ENCODE results near the gene HNF4A. TPM values are rescaled to one million over a fixed set of nuclear protein-coding genes. Genes with fewer than 3 reads are reported as not detected.
"Not testable (repeated sequence)": the region's sequence is repeated elsewhere in the genome, so short reads cannot be mapped to it uniquely, and the experiment has no call there.

The HNF4A gene
- total RNA-seq = not detected

DNA sequence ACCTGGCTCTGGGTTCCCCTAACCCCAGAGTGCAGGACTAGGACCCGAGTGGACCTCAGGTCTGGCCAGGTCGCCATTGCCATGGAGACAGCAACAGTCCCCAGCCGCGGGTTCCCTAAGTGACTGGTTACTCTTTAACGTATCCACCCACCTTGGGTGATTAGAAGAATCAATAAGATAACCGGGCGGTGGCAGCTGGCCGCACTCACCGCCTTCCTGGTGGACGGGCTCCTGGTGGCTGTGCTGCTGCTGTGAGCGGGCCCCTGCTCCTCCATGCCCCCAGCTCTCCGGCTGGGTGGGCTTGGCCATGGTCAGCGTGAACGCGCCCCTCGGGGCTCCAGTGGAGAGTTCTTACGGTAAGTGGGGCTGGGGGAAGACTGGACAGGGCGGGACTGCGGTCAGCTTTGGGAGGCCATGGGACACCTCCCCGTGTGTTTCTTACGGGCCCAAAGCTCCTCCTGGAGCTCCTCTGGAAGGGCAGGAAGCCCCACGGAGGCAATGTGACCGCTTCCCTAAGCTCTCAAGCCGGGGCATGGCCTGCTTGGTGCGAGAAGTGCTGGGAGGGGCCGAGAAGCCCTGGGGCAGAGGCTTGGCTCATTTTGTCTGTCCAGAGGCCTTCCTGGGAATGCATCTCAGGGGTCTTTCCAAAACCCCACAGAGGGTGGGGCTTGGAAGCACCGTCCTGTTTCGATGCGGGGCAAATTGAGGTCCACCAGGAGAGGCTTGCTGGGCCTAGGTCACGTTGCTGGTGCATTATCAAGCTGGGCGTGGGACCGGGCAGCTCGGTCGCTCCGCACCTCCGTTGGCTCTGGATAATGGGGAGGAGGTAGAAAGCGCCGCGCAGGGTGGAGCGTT lies at the start of gene HNF4A:
HNF4A (plus strand) TSS at position 202 of the 855 bp plus-strand sequence; CDS start at position 308, 106 bp downstream.
- no peak for DNase-seq

DNA sequence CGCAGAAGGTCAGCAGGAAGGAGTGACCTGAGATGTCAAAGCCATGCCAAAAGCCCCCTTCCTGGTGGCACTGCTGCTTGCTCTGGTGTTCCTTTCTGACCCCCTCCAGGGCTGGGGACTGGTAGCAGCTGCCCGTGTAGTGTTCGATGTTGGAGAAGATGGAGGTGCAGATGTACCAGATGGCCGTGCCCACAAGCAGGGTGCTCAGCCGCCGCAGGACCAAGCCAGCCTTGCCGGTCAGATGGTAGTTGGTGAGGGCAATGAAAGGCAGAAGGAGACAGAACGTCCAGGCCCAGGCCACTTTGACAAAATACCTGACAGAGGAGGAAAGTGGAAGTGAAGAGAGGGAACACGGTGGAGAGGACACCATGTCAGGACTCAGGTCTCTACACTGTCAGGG lies 48.6 kb upstream of the HNF4A start:
- no peak for DNase-seq

DNA sequence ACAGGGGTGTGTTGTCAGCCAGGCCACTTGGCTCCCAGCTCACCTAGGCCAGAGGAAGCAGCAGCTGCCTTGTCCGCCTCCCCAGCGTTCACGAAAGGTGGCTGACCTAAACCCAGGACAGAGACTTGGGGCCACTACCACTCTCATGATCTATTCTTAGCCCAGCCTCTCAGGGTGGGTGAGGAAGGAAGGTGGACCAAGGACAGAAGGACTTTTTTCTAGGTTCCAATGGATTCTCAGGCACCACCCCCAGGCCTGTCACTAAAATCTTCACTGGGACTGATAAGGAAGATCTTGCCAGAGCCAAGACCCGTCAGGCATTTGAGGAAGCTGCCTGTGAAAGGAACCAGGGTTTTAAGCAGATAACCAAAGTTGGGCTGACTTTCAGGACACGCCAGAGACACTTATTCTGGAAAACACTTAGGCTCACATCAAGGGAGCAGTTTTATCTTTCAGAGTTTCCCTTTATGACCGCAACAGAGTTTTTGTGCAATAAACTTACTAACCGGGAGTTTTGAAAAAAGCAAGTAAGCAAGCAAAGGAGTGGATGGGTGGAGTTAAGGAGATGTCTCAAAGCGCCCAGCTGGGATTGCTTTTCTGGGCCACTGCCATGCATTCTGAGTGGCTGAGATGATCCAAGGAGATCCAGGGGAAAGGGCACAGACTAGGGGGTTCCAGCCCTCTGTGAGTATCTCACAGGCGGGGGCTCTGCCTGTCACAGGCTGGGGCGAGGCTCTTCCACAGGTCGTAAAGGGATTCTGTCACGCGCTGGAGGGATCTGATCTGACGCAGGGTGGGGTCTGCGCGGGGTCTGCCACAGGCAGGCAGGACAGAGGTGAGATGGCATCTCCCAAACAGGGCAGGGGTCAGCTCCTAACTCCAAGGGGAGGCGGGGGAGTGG lies 45.5 kb upstream of the HNF4A start:
- DNase-seq = no peak

DNA sequence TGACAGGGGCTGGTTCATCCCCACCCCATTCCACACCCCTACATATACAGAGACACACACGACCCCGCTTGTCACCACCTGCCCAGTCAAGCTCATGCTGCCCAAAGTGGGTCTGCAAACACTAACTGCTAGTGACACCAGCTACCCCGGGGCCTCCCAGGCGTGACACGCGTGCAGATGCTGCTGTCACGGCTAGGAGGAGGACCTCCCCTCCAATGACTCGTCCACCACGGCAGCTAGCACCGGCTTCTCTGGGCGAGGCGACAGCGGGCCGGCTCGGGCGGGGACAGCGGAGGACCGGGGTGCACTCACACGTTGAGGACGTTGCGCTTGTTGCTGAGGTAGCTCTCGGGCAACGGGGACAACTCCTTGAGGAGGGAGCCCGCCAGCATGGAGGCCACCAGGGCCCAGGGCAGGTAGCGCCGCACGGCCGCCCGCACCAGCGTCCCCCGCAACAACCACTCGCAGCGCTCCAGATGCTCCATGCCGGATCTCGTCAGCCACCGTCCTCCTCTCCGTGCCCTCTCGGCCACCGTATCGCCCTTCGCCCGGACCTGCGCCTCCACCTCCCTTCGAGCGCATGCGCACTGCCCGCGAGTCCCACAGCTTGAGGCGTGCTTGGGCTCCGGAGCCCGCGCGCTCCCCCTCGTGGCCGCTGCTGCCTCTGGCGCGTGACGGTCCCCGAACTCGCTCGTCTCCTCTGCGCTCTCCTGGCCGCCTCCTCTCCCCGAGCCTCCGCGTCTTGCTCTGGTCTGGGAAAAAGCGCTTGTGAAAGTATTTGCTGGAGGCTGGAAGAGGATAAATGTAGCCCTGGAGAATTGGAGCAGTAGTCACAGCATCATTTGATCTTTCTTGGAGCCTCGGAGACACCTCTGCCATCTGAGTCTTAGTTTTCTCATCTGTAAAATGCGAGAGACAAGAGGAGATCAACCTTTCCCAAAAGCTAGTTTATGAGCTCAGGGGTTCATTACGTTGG lies 44.5 kb upstream of the HNF4A start, which contains the start of gene FITM2:
FITM2 (minus strand) TSS at position 539 of the 976 bp plus-strand sequence; CDS start at position 485, 54 bp downstream.
- peak; percentile 99 for DNase-seq

DNA sequence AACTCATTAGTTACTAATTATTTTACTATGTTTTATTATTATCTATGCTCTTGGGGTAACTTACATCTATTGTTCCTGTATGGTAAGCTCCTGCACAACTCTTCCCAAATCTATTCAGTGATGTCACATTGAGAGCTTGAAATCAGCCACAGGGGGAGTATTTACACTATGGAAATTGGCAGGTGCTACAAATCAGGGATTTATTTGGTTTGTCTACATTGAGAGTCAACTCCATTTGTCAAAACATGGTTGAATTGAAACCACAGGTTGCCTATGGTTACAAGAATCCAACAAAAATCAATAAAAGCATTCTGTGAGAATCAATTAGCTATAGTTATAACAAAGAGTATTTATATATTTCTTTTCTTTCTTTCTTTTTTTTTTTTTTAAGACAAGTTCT lies 40.6 kb upstream of the HNF4A start:
- no peak for DNase-seq

DNA sequence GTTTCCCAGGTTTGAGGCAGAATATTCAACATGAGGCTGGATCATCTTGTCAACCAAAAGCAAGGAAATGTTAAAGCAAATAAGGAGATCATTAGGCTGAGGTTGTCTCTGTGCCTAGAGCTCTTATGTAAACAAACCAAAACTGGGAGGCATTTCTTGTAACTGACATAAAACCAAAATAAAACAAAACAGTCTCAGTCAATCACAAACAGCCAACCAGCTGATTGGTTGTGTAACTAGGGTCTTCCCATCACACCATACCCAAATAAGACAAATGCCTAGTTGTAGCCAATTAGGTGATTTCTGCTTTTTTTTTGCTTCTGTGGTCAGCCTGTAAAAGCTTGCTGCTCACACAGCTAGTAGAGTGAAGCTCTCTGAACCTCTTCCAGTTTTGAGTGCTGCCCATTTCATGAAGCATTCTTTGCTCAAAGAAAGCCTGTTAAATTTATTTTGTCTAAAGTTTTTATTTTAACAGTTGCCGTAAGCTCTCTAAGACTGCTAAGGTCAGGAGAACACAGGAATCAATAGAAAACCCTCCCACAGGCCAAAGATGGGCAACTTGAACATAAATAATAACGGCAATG lies 35.6 kb upstream of the HNF4A start:
- no peak for DNase-seq

DNA sequence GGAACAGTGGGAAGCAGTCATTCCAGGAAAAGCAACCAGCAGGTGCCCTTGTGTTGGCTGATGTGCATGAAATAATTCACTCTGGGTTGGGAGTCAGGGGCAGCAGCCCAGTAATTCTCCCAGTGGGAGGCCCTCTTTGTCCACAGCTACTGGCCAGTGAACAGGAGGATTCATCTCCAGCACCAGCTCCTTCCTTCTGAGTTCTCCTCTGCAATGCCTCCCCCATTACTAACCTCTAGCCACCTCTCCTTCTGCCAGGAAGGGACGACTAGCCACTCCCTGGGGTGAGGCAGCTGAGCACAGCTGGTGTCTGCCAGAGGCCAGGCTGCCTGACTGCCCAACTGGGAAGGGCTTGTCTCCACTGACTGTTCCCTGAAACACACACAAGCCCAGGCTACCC lies 31.2 kb upstream of the HNF4A start:
- DNase-seq = no peak

DNA sequence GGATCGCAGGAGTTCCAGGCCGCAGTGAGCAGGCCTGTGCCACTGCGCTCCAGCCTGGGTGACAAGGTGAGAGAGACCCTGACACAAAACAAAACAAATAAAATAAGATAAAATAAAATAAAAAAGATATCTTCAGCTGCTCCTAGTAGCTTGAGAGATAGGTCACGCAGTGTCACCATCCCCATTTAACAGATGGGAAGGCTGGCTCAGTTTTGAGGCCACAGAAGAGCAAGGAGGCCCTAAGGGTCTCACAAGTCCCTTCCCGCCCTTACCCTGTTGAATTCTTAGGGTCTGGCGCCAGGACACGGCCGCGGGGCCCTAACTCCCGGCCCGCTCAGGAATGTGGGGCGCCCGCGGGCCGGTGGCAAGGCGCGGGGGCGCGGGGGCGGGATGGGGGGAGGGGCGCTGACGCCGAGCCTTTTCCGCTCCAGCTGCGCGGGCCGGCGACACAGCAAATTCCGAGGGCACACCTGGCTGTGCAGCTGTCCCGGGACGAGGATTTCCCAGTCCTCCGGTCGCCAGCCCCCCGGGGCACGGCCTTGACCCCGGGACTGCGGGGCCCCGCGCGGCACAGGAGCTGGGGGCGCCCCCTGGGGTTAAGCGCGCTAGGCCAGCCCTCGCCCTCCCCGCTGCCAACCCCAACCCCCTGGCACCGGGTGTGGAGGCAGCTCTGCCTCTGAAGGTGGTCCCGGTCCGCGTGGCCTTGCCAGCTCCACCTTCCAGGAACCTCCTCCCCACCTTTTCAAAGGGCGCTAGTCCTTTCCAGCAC lies 28.9 kb upstream of the HNF4A start:
- no peak for DNase-seq

DNA sequence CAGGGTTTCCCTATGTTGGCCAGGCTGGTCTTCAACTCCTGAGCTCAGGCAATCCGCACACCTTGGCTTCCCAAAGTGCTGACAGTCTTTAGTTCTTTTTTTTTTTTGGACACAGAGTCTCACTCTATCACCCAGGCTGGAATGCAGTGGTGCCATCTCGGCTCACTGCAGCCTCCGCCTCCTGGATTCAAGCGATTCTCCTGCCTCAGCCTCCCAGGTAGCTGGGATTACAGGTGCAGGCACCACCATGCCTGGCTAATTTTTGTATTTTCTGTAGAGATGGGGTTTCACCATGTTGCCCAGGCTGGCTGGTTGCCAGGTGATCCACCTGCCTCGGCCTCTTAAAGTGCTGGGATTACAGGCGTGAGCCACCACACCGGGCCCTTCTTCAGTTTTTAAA lies 27.8 kb upstream of the HNF4A start:
- not testable (repeated sequence) for DNase-seq

DNA sequence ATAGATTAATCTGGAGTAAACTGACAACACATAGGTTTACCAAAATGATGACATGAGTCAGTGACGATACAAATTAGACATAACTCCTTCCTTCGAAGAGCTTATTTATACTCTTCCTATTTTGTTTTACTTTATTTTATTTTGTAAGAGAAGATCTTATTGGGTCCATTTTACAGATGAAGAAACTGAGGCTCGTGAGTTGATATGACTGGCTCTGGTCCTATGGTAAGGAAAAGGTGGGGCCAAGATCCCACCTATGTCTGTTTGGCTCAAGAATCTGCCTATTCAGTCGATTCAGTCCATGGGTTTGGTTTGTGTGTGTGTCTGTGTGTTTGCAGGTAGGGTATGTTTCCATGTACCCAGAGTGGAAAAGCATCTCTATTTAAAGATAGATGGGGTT lies 27.1 kb upstream of the HNF4A start:
- no peak for DNase-seq

DNA sequence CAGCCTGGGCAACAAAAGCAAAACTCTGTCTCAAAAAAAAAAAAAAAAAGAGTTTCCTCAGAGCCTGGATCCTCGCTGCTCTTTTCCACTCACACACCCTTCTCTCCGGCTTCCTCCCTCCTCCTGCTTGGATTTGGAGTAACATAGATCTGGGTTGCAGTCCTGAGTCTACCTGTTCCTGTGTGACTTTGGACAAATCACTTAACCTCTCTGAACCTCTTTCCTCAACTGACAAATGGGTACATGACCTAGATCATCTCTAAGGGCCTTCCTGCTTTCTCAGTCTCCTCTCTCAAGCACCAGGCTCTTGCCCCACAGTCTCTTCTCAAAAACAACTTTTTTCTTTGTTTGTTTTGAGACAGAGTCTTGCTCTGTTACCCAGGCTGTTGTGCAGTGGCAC lies 24.3 kb upstream of the HNF4A start:
- no peak for DNase-seq

DNA sequence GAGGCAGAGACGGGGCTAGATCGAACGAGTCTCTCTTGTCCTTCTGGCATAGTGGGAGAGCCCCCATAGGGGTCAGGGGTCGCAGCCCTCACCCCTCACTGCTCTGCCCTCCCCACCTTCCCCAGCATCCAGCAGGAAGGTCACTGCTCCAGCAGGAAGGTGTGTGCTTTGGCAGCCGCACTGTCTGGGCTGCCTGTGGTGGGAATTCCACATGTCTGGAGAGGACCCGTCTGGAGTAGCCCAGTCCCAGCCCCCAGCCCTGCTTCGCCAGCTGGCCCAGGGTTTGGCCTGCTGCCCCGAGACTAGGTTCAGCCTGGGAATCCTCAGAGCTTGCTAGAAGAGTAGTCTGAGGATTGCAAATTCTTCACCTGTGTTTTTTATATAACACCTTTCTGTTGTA lies 21.2 kb upstream of the HNF4A start:
- no peak for DNase-seq

DNA sequence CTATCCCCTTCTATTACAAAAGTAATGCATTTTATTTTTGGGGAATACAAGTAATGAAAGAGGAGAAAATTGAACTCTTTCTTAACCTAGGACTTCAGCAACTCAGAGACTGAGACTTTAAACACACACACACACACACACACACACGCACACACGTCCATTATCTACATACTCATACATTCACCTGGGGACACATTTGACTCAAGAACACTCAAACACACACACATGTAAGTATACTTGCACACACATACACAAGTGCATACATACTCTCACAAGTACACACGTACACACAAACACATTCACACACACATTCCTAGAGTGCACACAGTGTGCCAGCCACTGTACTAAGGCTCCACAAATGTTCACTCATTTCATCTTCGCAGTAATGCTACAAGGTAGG lies 20.8 kb upstream of the HNF4A start:
- DNase-seq = no peak

DNA sequence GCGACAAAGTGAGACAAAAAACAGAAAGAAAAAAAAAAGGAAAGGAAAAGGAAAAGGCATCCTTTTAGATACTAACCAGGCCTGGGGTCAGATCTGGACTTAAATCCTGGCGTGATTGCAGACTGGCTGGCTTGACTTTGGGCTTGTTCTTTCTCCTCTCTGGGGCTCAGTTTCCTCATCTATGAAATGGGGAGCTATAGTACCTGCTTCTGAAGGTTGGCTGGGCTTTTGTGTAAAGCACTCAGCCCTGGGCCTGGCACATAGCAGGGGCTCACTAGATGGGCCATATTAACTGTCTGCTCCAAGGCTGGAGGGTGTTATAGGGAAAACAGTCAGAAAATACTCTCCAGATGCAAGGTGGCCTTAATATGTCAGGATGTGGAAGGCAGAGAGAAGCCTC lies 19.8 kb upstream of the HNF4A start:
- no peak for DNase-seq

DNA sequence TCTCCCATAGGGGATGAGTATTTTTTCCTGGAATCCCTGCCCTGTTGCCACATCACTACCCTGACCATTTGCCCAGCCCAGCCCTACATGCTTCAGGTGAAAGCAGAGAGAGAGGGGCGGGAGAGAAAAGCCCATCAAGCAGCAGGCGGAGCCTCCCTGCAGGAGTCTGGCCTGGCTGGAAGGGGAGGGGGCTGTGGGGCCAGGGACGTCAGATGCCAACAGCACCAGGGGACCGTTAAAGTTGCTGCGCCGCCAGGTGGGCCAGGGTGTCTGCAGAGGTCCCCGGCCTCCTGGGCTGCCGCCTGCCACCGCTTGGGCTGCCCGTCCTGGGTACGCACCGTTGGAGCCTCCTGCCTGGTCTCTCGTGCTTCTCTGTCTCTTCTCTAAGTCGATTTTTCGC lies 19.4 kb upstream of the HNF4A start:
- no peak for DNase-seq

DNA sequence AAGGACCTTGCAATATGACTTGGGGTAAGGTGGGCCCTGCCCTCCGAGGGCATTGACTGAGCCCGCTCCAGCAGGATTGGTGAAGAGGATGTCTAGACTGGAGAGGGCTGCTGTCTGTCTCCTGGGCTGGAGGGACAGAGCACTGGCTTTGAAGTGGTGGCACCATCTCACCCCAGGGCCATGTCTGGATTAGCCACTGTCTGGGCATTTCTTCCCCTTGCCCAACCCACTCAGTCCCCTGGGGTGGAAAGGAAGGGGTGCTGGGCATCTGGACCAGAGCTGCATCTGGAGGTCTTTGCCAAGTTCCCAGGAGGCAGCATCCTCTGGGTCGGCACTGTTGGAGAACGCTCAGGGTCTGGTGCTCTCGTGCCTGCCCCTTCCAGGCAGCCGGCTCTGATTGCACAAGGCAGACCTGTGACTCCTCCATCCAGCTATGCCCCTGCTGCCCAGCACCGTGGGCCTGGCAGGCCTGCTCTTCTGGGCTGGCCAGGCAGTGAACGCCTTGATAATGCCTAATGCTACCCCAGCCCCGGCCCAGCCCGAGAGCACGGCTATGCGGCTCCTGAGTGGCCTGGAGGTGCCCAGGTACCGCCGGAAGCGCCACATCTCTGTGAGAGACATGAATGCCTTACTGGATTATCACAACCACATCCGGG lies 18.6 kb upstream of the HNF4A start, which contains the start of gene R3HDML:
R3HDML (plus strand) TSS at position 319 of the 656 bp plus-strand sequence; CDS start at position 434, 115 bp downstream.
- no peak for DNase-seq

DNA sequence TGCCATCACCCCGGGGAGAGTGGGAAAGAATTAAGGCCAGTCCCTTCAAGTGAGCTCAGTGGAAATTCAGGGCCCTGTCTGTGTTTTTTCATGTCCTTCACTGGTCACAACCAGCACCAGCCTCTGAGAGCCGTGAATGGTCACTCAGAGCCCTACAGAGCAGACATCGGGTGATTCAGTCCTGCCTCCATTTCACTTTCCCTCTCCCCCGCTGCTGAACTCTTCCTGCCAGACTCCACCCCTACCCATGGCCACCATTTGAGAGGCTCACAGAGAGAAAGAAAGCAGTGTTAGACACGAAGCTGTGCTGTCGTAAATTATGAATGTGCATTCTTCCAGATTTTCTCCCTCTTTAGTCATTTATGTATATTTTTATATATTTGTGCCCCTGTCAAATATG lies 13.3 kb upstream of the HNF4A start:
- DNase-seq = no peak

DNA sequence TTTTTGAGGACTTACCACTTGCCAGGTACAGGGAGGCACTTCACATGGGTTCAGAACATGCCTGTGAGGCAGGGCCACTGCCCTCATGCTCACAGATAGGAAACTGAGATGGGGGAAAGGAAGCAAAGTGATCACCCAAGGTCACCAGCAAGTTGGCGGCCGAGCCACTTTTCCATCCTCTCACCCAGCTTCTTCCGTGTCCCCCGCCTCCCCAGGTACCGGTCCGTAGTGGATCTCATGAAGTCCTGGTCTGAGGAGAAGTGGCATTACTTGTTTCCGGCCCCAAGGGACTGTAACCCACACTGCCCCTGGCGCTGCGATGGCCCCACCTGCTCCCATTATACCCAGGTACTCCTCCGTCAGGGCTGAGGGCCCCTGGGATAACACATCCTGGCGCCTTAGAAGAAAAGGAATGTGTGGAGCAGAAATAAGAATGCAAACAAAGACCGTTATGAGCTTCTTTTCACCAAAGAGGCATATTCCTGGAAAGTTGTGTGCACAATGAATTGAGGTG lies 12.3 kb upstream of the HNF4A start:
- no peak for DNase-seq

DNA sequence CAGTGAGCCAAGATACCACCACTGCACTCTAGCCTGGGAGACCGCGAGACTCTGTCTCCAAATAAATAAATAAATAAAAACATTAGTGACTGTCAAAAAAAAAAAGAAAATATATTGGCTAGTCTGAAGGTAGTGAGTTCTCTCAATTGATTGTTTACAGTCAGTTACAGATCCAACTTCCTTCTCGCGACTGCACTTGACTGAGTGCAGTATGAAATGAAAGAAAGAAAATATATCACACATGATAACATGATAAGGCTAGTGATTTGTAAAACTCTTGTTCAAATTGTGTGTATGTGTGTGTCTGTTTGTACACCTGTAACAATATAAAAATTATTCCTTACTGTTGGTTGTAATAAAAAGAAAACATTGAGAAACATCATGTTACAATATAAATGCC lies 10.8 kb upstream of the HNF4A start:
- no peak for DNase-seq

DNA sequence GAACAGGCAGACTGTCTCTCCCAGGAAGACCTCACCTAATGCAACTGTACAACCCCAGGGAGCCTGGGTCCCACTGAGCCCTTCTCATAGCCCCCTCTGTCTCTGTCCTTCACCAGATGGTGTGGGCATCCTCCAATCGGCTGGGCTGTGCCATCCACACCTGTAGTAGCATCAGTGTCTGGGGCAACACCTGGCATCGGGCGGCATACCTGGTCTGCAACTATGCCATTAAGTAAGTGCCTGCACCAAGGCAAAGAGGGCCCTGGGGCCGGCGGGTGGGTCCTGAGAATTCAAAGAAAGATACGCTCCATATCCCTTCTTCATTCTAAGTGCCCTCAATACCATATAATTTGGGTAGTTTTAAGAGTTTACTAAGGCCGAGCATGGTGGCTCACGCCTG lies 10.4 kb upstream of the HNF4A start:
- DNase-seq = no peak
